Esophagus muscularis mucosa (tissue), 4 donors: Measurements from ENCODE around the gene BCAS3.

Experiments used
- EP300 ChIP-seq: sonication (generic); formaldehyde crosslinking; IDR thresholded peaks from one replicate; pipeline ENCODE4 v1.6.1; 2017; ENCODE audit warnings: antibody characterized with exemption
- POLR2A ChIP-seq: fragments of 450-650 bp; IDR thresholded peaks from one replicate; pipeline ENCODE4 v1.6.1; 2017; ENCODE audit warnings: antibody characterized with exemption, moderate library complexity, mild to moderate bottlenecking, low read depth
- POLR2AphosphoS5 ChIP-seq, 2 donors: sonication (generic); formaldehyde crosslinking; IDR thresholded peaks; one replicate each; pipeline ENCODE4 v1.6.1; 2017; ENCODE audit warnings: antibody characterized with exemption in 2 of 2
- TF ChIP-seq, protein P1 (sequence below), 3 experiments: fragments of 200-600 bp in 2 of 3; fragments of 450-650 bp in 1 of 3; sonication (generic) in 2 of 3; IDR thresholded peaks; one replicate each; pipeline ENCODE4 v1.5.1; 2017 to 2019; ENCODE audit warnings: antibody characterized with exemption in 3 of 3, mild to moderate bottlenecking in 2 of 3, moderate library complexity in 1 of 3

DNA sequence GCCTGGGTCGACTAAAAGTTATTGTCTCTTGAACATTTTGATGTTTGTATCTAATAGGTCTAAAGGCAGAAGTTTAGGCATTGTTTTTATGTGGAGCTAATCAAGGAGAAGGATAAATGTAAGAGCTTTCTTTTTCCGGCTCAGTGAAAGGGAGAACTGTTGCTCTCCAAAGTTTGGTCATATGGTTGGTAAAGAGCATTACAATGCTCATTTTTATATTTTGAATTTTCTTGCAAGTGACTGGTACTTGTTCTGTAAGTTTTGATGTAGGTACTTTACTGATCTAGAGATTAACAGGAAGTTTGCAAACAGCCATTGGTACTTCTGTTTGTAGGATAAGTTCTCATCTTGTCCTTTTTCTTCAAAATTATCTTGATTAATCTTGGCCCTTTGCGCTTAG lies 30.9 kb upstream of the BCAS3 start:
- TF ChIP-seq, protein P1, sequence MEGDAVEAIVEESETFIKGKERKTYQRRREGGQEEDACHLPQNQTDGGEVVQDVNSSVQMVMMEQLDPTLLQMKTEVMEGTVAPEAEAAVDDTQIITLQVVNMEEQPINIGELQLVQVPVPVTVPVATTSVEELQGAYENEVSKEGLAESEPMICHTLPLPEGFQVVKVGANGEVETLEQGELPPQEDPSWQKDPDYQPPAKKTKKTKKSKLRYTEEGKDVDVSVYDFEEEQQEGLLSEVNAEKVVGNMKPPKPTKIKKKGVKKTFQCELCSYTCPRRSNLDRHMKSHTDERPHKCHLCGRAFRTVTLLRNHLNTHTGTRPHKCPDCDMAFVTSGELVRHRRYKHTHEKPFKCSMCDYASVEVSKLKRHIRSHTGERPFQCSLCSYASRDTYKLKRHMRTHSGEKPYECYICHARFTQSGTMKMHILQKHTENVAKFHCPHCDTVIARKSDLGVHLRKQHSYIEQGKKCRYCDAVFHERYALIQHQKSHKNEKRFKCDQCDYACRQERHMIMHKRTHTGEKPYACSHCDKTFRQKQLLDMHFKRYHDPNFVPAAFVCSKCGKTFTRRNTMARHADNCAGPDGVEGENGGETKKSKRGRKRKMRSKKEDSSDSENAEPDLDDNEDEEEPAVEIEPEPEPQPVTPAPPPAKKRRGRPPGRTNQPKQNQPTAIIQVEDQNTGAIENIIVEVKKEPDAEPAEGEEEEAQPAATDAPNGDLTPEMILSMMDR (IDR thresholded peaks at IDR 0.05): no peak
- TF ChIP-seq POLR2A: no peak
- TF ChIP-seq EP300: no peak
- TF ChIP-seq POLR2AphosphoS5 (IDR thresholded peaks at IDR 0.05): no peak
